Measurements from ENCODE around the gene PLPPR2. TPM values are rescaled to one million over a fixed set of nuclear protein-coding genes. Genes with fewer than 3 reads are reported as not detected.

Gene PLPPR2
- total RNA-seq, 2 donors from 2014 or later: 26.2 to 30.5 TPM

DNA sequence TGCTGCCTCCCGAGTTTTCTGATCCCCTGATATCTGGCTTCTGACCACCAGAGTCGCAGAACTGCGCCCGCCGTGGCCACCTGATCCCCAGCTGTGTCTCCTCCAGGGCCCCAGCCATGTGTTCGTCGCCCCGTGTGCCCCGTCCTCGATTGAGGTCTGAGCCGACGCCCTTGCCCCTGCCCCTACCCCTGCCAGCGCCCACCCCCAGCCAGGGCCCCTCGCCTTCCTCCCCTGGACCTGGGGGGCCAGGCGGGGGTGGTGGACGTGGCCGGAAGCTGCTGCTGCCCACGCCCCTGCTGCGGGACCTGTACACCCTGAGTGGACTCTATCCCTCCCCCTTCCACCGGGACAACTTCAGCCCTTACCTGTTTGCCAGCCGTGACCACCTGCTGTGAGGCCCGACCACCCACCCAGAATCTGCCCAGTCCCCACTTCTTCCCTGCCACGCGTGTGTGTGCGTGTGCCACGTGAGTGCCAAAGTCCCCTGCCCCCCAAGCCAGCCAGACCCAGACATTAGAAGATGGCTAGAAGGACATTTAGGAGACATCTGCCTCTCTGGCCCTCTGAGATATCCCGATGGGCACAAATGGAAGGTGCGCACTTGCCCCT lies 9.2 kb downstream of the PLPPR2 start:
- H3K4me3 ChIP-seq: no peak overlapping the region
- no peaks in the 10 kb centered on the region for H3K9me3 ChIP-seq
- TF ChIP-seq, protein P1, sequence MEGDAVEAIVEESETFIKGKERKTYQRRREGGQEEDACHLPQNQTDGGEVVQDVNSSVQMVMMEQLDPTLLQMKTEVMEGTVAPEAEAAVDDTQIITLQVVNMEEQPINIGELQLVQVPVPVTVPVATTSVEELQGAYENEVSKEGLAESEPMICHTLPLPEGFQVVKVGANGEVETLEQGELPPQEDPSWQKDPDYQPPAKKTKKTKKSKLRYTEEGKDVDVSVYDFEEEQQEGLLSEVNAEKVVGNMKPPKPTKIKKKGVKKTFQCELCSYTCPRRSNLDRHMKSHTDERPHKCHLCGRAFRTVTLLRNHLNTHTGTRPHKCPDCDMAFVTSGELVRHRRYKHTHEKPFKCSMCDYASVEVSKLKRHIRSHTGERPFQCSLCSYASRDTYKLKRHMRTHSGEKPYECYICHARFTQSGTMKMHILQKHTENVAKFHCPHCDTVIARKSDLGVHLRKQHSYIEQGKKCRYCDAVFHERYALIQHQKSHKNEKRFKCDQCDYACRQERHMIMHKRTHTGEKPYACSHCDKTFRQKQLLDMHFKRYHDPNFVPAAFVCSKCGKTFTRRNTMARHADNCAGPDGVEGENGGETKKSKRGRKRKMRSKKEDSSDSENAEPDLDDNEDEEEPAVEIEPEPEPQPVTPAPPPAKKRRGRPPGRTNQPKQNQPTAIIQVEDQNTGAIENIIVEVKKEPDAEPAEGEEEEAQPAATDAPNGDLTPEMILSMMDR (IDR thresholded peaks at IDR 0.05): no peak
- H3K27me3 ChIP-seq: no peaks in the 10 kb centered on the region
- H3K4me1 ChIP-seq: no peaks in the 10 kb centered on the region
- no peak overlapping the region for H3K27ac ChIP-seq
- H3K36me3 ChIP-seq: peaks cover 23% of the 10 kb centered on the region
- no peak for DNase-seq (ENCODE audit: low spot score)

DNA sequence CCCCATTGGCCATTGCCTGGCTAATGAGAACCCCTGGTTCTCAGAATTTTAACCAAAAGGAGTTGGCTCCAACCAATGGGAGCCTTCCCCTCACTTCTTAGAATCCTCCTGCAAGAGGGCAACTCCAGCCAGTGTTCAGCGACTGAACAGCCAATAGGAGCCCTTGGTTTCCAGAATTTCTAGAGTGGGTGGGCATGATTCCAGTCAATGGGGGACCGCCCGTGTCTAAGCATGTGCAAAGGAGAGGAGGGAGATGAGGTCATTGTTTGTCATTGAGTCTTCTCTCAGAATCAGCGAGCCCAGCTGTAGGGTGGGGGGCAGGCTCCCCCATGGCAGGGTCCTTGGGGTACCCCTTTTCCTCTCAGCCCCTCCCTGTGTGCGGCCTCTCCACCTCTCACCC lies 9.7 kb downstream of the PLPPR2 start:
- no peaks in the 10 kb centered on the region for H3K4me1 ChIP-seq
- no peak overlapping the region for H3K27ac ChIP-seq
- TF ChIP-seq, protein P1 (IDR thresholded peaks at IDR 0.05): no peak
- no peak overlapping the region for H3K4me3 ChIP-seq
- H3K36me3 ChIP-seq: peaks cover 23% of the 10 kb centered on the region
- DNase-seq (ENCODE audit: low spot score): no peak
- H3K27me3 ChIP-seq: no peaks in the 10 kb centered on the region
- no peaks in the 10 kb centered on the region for H3K9me3 ChIP-seq

DNA sequence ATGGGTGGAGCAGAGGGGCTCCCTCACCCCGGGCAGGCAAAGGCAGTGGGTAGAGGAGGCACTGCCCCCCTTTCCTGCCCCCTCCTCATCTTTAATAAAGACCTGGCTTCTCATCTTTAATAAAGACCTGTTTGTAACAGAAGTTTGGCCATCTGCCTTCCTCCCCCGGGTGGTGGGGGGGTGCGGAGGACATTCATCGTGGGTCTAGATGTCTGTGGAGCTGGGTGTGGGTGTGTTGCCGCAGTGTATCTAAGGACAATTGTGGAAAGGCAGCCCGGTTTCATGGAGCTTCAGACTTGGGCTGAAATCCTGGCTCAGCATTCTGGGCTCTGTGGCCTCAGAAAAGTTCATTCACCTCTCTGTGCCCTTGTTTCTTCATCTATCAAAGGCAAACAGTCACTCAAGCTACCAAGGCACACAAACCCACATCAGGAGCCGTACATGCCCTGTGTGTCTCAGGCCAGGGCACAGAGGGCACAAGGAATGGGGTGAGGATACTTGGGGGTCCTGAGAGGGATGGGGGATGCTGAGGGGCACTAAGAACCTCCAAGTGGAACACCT lies 10.4 kb downstream of the PLPPR2 start:
- no peaks in the 10 kb centered on the region for H3K27me3 ChIP-seq
- H3K27ac ChIP-seq: no peak overlapping the region
- TF ChIP-seq, protein P1 (IDR thresholded peaks at IDR 0.05): no peak
- no peak for DNase-seq (ENCODE audit: low spot score)
- H3K36me3 ChIP-seq: peaks cover 23% of the 10 kb centered on the region
- H3K9me3 ChIP-seq: no peaks in the 10 kb centered on the region
- H3K4me1 ChIP-seq: no peaks in the 10 kb centered on the region
- no peak overlapping the region for H3K4me3 ChIP-seq

DNA sequence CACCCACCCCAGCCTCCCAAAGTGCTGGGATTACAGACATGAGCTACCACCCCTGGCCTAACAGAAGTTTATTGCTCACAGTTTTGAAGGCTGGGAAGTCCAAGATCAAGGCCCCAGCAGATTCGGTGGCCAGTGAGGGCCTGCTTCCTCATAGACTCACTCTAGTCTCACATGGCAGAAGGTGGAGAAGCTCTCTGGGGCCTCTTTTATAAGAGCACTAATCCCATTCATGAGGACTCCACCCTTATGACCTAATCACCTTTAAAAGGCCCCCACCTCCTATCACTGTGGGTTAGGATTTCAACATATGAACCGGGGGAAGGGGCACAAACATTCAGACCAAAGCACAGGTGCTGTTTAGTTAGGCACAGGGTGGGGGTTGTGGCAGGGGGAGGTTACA lies 12.3 kb downstream of the PLPPR2 start:
- no peak for DNase-seq (ENCODE audit: low spot score)
- H3K4me1 ChIP-seq: no peaks in the 10 kb centered on the region
- no peaks in the 10 kb centered on the region for H3K9me3 ChIP-seq
- no peak overlapping the region for H3K4me3 ChIP-seq
- TF ChIP-seq, protein P1 (IDR thresholded peaks at IDR 0.05): no peak
- H3K36me3 ChIP-seq: peaks cover 14% of the 10 kb centered on the region
- H3K27me3 ChIP-seq: no peaks in the 10 kb centered on the region
- no peak overlapping the region for H3K27ac ChIP-seq

DNA sequence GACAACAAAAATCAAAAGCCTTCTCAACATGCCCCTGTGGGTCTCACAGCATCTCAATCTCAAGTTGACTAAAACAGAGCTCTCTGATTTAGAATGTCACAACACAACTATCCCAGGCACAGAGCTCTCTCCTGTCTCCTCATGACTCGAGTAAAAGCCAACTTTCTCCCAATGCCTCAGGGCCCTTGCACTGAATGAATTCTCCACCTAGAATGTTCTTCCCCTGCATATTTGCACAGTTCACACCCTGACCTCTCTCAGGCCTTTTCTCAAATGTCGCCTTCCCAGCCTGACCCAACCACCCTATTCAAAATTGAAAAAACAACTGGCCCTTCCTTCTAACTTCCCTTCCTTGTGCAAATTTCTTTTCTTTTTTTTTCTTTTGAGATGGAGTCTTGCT lies 15.5 kb downstream of the PLPPR2 start:
- no peak overlapping the region for H3K27ac ChIP-seq
- no peak overlapping the region for H3K4me3 ChIP-seq
- DNase-seq (ENCODE audit: low spot score): no peak
- TF ChIP-seq, protein P1 (IDR thresholded peaks at IDR 0.05): no peak
- H3K9me3 ChIP-seq: no peaks in the 10 kb centered on the region
- no peaks in the 10 kb centered on the region for H3K36me3 ChIP-seq
- peaks cover 0 to 13% of the 10 kb centered on the region in 2 donors for H3K4me1 ChIP-seq
- H3K27me3 ChIP-seq: no peaks in the 10 kb centered on the region
